ENCODE data around the gene CNEP1R1. TPM values are rescaled to one million over a fixed set of nuclear protein-coding genes. Genes with fewer than 3 reads are reported as not detected.

CNEP1R1 gene
- total RNA-seq, 1 experiment from 2014 or later: 10.5 TPM

GRCh38 chr16:50040710-50041109, 15.7 kb downstream of the CNEP1R1 start:
- Histone ChIP-seq H3K36me3 (ENCODE audit: low read depth, low read length) (no peaks in the 10 kb centered on the region), H3K9ac (ENCODE audit: low read length) (no peak overlapping the region), H3K4me1 (ENCODE audit: insufficient read depth, low read length) (no peaks in the 10 kb centered on the region), H3K4me3 (ENCODE audit: low read length) (no peak overlapping the region), H3K27me3 (ENCODE audit: low read length) (peaks cover 6% of the 10 kb centered on the region; the same call in 1 of the 2 replicates), H3K9me3 (ENCODE audit: low read length) (no peaks in the 10 kb centered on the region), H3F3A (ENCODE audit: low read length, unreplicated experiment) (no peaks in the 10 kb centered on the region), H2AFZ (ENCODE audit: low read length) (no peak overlapping the region), H3K27ac (ENCODE audit: low read length) (no peak overlapping the region), H3K79me2 (ENCODE audit: low read length) (no peaks in the 10 kb centered on the region), H4K20me1 (ENCODE audit: low read length) (no peaks in the 10 kb centered on the region), H3K4me2 (ENCODE audit: low read length) (no peak overlapping the region), H3K9me2 (replicated peaks; ENCODE audit: low read length) (no peaks in the 10 kb centered on the region)
- no peak for DNase-seq
- intact Hi-C loops (cut with micrococcal nuclease): no loop called here
- TF ChIP-seq EZH2phosphoT487 (IDR thresholded peaks at IDR 0.05; ENCODE audit: borderline replicate concordance, low read length) (no peak), CTCF (conservative IDR thresholded peaks at IDR 0.05; ENCODE audit: low read depth, low read length) (no peak), EZH2 (IDR thresholded peaks at IDR 0.05; ENCODE audit: low read length, unreplicated experiment) (no peak)
- POLR2A ChIA-PET (ENCODE audit: unreplicated experiment): no interaction called here
- CTCF ChIA-PET: no interaction called here
- ATAC-seq: no peak
- no TSS peak for BruUV-seq (replicated peaks)

DNA sequence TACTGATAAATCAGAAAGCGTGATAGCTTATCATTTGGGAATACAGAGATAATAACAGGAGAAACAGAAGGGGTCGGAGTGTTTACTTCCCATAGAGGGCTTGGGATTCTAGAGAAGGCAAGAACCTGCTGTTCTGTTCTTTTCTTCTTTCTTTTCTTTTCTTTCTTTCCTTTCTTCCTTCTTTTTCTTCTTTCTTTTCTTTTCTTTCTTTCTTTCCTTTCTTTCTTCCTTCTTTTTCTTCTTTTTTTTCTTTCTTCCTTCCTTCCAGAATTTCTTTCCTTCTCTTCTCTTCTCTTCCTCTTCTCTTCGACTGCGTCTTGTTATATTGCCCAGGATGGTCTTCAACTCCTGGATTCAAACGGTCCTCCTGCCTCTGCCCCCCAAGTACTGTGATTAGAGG, 18.3 kb downstream of the CNEP1R1 start:
- ChIA-PET CTCF (no interaction called here), POLR2A (ENCODE audit: unreplicated experiment) (no interaction called here)
- no peaks in the 10 kb centered on the region for H4K20me1 ChIP-seq (ENCODE audit: low read length)
- H3K27ac ChIP-seq (ENCODE audit: low read length): no peak overlapping the region
- BruUV-seq (replicated peaks): no TSS peak
- H3F3A ChIP-seq (ENCODE audit: low read length, unreplicated experiment): no peaks in the 10 kb centered on the region
- H2AFZ ChIP-seq (ENCODE audit: low read length): no peak overlapping the region
- H3K4me3 ChIP-seq (ENCODE audit: low read length): no peak overlapping the region
- DNase-seq (no peak), ATAC-seq (no peak)
- intact Hi-C loops (cut with micrococcal nuclease): no loop called here
- H3K9me3 ChIP-seq (ENCODE audit: low read length): no peaks in the 10 kb centered on the region
- TF ChIP-seq EZH2 (IDR thresholded peaks at IDR 0.05; ENCODE audit: low read length, unreplicated experiment): no peak
- no peak overlapping the region for H3K4me2 ChIP-seq (ENCODE audit: low read length)
- no peaks in the 10 kb centered on the region for H3K79me2 ChIP-seq (ENCODE audit: low read length)
- no peak overlapping the region for H3K9ac ChIP-seq (ENCODE audit: low read length)
- H3K36me3 ChIP-seq (ENCODE audit: low read depth, low read length): no peaks in the 10 kb centered on the region
- no peaks in the 10 kb centered on the region for H3K9me2 ChIP-seq (replicated peaks; ENCODE audit: low read length)
- no peaks in the 10 kb centered on the region for H3K4me1 ChIP-seq (ENCODE audit: insufficient read depth, low read length)
- peaks cover 6% of the 10 kb centered on the region; the same call in 1 of the 2 replicates for H3K27me3 ChIP-seq (ENCODE audit: low read length)

GRCh38 chr16:50045412-50045811, 20.4 kb downstream of the CNEP1R1 start:
- ChIA-PET POLR2A (ENCODE audit: unreplicated experiment) (no interaction called here), CTCF (no interaction called here)
- Histone ChIP-seq H3K9me3 (ENCODE audit: low read length) (no peaks in the 10 kb centered on the region), H3F3A (ENCODE audit: low read length, unreplicated experiment) (no peaks in the 10 kb centered on the region), H3K36me3 (ENCODE audit: low read depth, low read length) (no peaks in the 10 kb centered on the region), H3K4me2 (ENCODE audit: low read length) (no peak overlapping the region), H3K27ac (ENCODE audit: low read length) (no peak overlapping the region), H4K20me1 (ENCODE audit: low read length) (no peaks in the 10 kb centered on the region), H3K79me2 (ENCODE audit: low read length) (no peaks in the 10 kb centered on the region), H3K27me3 (ENCODE audit: low read length) (peaks cover 6% of the 10 kb centered on the region; the same call in 1 of the 2 replicates), H3K4me3 (ENCODE audit: low read length) (no peak overlapping the region), H3K9me2 (replicated peaks; ENCODE audit: low read length) (no peaks in the 10 kb centered on the region), H3K4me1 (ENCODE audit: insufficient read depth, low read length) (no peaks in the 10 kb centered on the region), H2AFZ (ENCODE audit: low read length) (no peak overlapping the region), H3K9ac (ENCODE audit: low read length) (no peak overlapping the region)
- intact Hi-C loops (cut with micrococcal nuclease): no loop called here
- TF ChIP-seq EZH2phosphoT487 (IDR thresholded peaks at IDR 0.05; ENCODE audit: borderline replicate concordance, low read length): no peak
- DNase-seq (no peak), ATAC-seq (no peak)
- no TSS peak for BruUV-seq (replicated peaks)

- peaks cover 6% of the 10 kb centered on the region; the same call in 1 of the 2 replicates for H3K27me3 ChIP-seq (ENCODE audit: low read length)
- no peaks in the 10 kb centered on the region for H3K36me3 ChIP-seq (ENCODE audit: low read depth, low read length)
- no peak overlapping the region for H3K27ac ChIP-seq (ENCODE audit: low read length)
- intact Hi-C loops (cut with micrococcal nuclease): no loop called here
- no peak overlapping the region for H3K4me2 ChIP-seq (ENCODE audit: low read length)
- no peaks in the 10 kb centered on the region for H3K9me3 ChIP-seq (ENCODE audit: low read length)
- H3K4me1 ChIP-seq (ENCODE audit: insufficient read depth, low read length): no peaks in the 10 kb centered on the region
- no peak for ATAC-seq
- H4K20me1 ChIP-seq (ENCODE audit: low read length): no peaks in the 10 kb centered on the region
- H3K9me2 ChIP-seq (replicated peaks; ENCODE audit: low read length): no peaks in the 10 kb centered on the region
- no TSS peak for BruUV-seq (replicated peaks)
- DNase-seq: no peak
- ChIA-PET POLR2A (ENCODE audit: unreplicated experiment) (no interaction called here), CTCF (no interaction called here)
- no peak overlapping the region for H3K9ac ChIP-seq (ENCODE audit: low read length)
- H2AFZ ChIP-seq (ENCODE audit: low read length): no peak overlapping the region
- no peaks in the 10 kb centered on the region for H3F3A ChIP-seq (ENCODE audit: low read length, unreplicated experiment)
- no peak for TF ChIP-seq CTCF (conservative IDR thresholded peaks at IDR 0.05; ENCODE audit: low read depth, low read length)
- no peak for TF ChIP-seq EZH2phosphoT487 (IDR thresholded peaks at IDR 0.05; ENCODE audit: borderline replicate concordance, low read length)
- no peak for TF ChIP-seq EZH2 (IDR thresholded peaks at IDR 0.05; ENCODE audit: low read length, unreplicated experiment)
- no peaks in the 10 kb centered on the region for H3K79me2 ChIP-seq (ENCODE audit: low read length)
- H3K4me3 ChIP-seq (ENCODE audit: low read length): no peak overlapping the region
These were observed 21.8 kb downstream of the CNEP1R1 start for GRCh38 chr16:50046853-50047252.
